Measurements from ENCODE around the gene MTG1.
A peak's percentile ranks its signal among the peaks of the same experiment; 100 is the strongest.
"Not testable (repeated sequence)": the region's sequence is repeated elsewhere in the genome, so short reads cannot be mapped to it uniquely, and the experiment has no call there.

The MTG1 gene

GRCh38 chr10:133379152-133379800, 14.7 kb upstream of the MTG1 start, which contains the start of gene PAOX:
PAOX (plus strand) TSS chr10:133379262; CDS start chr10:133379317, 55 bp downstream.
- Mint-ChIP-seq H3K4me1 (ENCODE audit: low read depth) (peaks cover 10% of the 10 kb centered on the region), H3K27ac (peak within 1 kb of the TSS; percentile 22), H3K27me3 (no peaks in the 10 kb centered on the region), H3K36me3 (ENCODE audit: low read depth) (peaks cover 2% of the 10 kb centered on the region), H3K9me3 (no peaks in the 10 kb centered on the region), H3K4me3 (peak within 1 kb of the TSS; percentile 77)
- DNase-seq, result peak; percentile 83

GRCh38 chr10:133379801-133380666, 13.9 kb upstream of the MTG1 start:
- H3K27ac Mint-ChIP-seq, result no peak overlapping the region
- peak; percentile 50 for DNase-seq
- peaks cover 6% of the 10 kb centered on the region for H3K36me3 Mint-ChIP-seq (ENCODE audit: low read depth)
- H3K9me3 Mint-ChIP-seq, result no peaks in the 10 kb centered on the region
- H3K4me3 Mint-ChIP-seq, result peak overlapping the region; percentile 63
- H3K4me1 Mint-ChIP-seq (ENCODE audit: low read depth), result peaks cover 7% of the 10 kb centered on the region
- no peaks in the 10 kb centered on the region for H3K27me3 Mint-ChIP-seq

- H3K36me3 Mint-ChIP-seq (ENCODE audit: low read depth), result peaks cover 6% of the 10 kb centered on the region
- no peak for DNase-seq
- no peaks in the 10 kb centered on the region for H3K9me3 Mint-ChIP-seq
- H3K27me3 Mint-ChIP-seq, result no peaks in the 10 kb centered on the region
- H3K4me1 Mint-ChIP-seq (ENCODE audit: low read depth), result peaks cover 7% of the 10 kb centered on the region
- H3K4me3 Mint-ChIP-seq, result no peak overlapping the region
- no peak overlapping the region for H3K27ac Mint-ChIP-seq
Observed at GRCh38 chr10:133381036-133381435, 12.9 kb upstream of the MTG1 start.

- Mint-ChIP-seq H3K27me3 (no peaks in the 10 kb centered on the region), H3K4me1 (ENCODE audit: low read depth) (peaks cover 11% of the 10 kb centered on the region), H3K4me3 (no peak overlapping the region), H3K27ac (no peak overlapping the region), H3K9me3 (no peaks in the 10 kb centered on the region), H3K36me3 (ENCODE audit: low read depth) (peaks cover 8% of the 10 kb centered on the region)
- no peak for DNase-seq
Observed at GRCh38 chr10:133383551-133383950, 10.4 kb upstream of the MTG1 start.

GRCh38 chr10:133384071-133384470, 9.9 kb upstream of the MTG1 start:
- peaks cover 8% of the 10 kb centered on the region for H3K36me3 Mint-ChIP-seq (ENCODE audit: low read depth)
- H3K9me3 Mint-ChIP-seq, result no peaks in the 10 kb centered on the region
- no peak overlapping the region for H3K4me3 Mint-ChIP-seq
- H3K27ac Mint-ChIP-seq, result no peak overlapping the region
- H3K27me3 Mint-ChIP-seq, result no peaks in the 10 kb centered on the region
- H3K4me1 Mint-ChIP-seq (ENCODE audit: low read depth), result peaks cover 16% of the 10 kb centered on the region
- DNase-seq, result no peak

- no peaks in the 10 kb centered on the region for H3K9me3 Mint-ChIP-seq
- H3K36me3 Mint-ChIP-seq (ENCODE audit: low read depth), result peaks cover 8% of the 10 kb centered on the region
- no peaks in the 10 kb centered on the region for H3K27me3 Mint-ChIP-seq
- H3K4me3 Mint-ChIP-seq, result no peak overlapping the region
- H3K27ac Mint-ChIP-seq, result no peak overlapping the region
- DNase-seq, result no peak
- peaks cover 24% of the 10 kb centered on the region for H3K4me1 Mint-ChIP-seq (ENCODE audit: low read depth)
Observed at GRCh38 chr10:133385214-133385613, 8.7 kb upstream of the MTG1 start.

GRCh38 chr10:133386951-133387350, 7.0 kb upstream of the MTG1 start:
- H3K27ac Mint-ChIP-seq; H3K36me3 Mint-ChIP-seq (ENCODE audit: low read depth); H3K27me3 Mint-ChIP-seq; H3K9me3 Mint-ChIP-seq; H3K4me3 Mint-ChIP-seq: not testable (repeated sequence)
- DNase-seq, result peak; percentile 14
- H3K4me1 Mint-ChIP-seq (ENCODE audit: low read depth), result peaks cover 39% of the 10 kb centered on the region

- Mint-ChIP-seq H3K4me1 (ENCODE audit: low read depth) (peaks cover 45% of the 10 kb centered on the region), H3K4me3 (peak overlapping the region; percentile 80), H3K27me3 (no peaks in the 10 kb centered on the region), H3K36me3 (ENCODE audit: low read depth) (peaks cover 8% of the 10 kb centered on the region), H3K9me3 (no peaks in the 10 kb centered on the region), H3K27ac (peak overlapping the region; percentile 93)
- peak; percentile 22 for DNase-seq
Observed at GRCh38 chr10:133388236-133388972, 5.6 kb upstream of the MTG1 start.

GRCh38 chr10:133388973-133389818, 4.8 kb upstream of the MTG1 start:
- H3K36me3 Mint-ChIP-seq (ENCODE audit: low read depth), result peaks cover 7% of the 10 kb centered on the region
- no peaks in the 10 kb centered on the region for H3K27me3 Mint-ChIP-seq
- peak; percentile 63 for DNase-seq
- peak overlapping the region; percentile 93 for H3K27ac Mint-ChIP-seq
- H3K4me1 Mint-ChIP-seq (ENCODE audit: low read depth), result peaks cover 48% of the 10 kb centered on the region
- H3K4me3 Mint-ChIP-seq, result peak overlapping the region; percentile 80
- H3K9me3 Mint-ChIP-seq, result no peaks in the 10 kb centered on the region

GRCh38 chr10:133390597-133391248, 3.2 kb upstream of the MTG1 start:
- H3K27me3 Mint-ChIP-seq, result no peaks in the 10 kb centered on the region

GRCh38 chr10:133391249-133391635, 2.7 kb upstream of the MTG1 start:
- H3K36me3 Mint-ChIP-seq (ENCODE audit: low read depth), result peaks cover 19% of the 10 kb centered on the region
- H3K9me3 Mint-ChIP-seq, result no peaks in the 10 kb centered on the region
- peak overlapping the region; percentile 2 for H3K4me3 Mint-ChIP-seq
- H3K27ac Mint-ChIP-seq, result peak overlapping the region; percentile 97
- no peaks in the 10 kb centered on the region for H3K27me3 Mint-ChIP-seq
- no peak for DNase-seq
- H3K4me1 Mint-ChIP-seq (ENCODE audit: low read depth), result peaks cover 64% of the 10 kb centered on the region

More at GRCh38 chr10:133390597-133391248, 3.2 kb upstream of the MTG1 start:
- peaks cover 16% of the 10 kb centered on the region for H3K36me3 Mint-ChIP-seq (ENCODE audit: low read depth)
- H3K27ac Mint-ChIP-seq, result peak overlapping the region; percentile 97
- no peaks in the 10 kb centered on the region for H3K9me3 Mint-ChIP-seq
- DNase-seq, result peak; percentile 46
- H3K4me1 Mint-ChIP-seq (ENCODE audit: low read depth), result peaks cover 58% of the 10 kb centered on the region
- H3K4me3 Mint-ChIP-seq, result peak overlapping the region; percentile 63

GRCh38 chr10:133391761-133392518, 2.0 kb upstream of the MTG1 start:
- Mint-ChIP-seq H3K4me3 (peak overlapping the region; percentile 12), H3K27me3 (no peaks in the 10 kb centered on the region), H3K4me1 (ENCODE audit: low read depth) (peaks cover 69% of the 10 kb centered on the region), H3K36me3 (ENCODE audit: low read depth) (peaks cover 25% of the 10 kb centered on the region), H3K9me3 (no peaks in the 10 kb centered on the region), H3K27ac (peak overlapping the region; percentile 97)
- DNase-seq, result peak; percentile 48
